Measurements from ENCODE around the gene KRTAP19-6. TPM values are rescaled to one million over a fixed set of nuclear protein-coding genes. Genes with fewer than 3 reads are reported as not detected.

Gene KRTAP19-6
- total RNA-seq, result not detected
- long read RNA-seq, donor 1, result 0 reads
- long read RNA-seq, donor 2, result 0 reads

GRCh38 chr21:30541764-30542163 lies at the start of gene KRTAP19-6:
TSS of gene KRTAP19-6 (minus strand) at chr21:30541864. CDS start at chr21:30541833, 31 bp downstream.
- Histone ChIP-seq H3K4me3 (no peak within 1 kb of the TSS), H3K4me1 (ENCODE audit: low read depth) (no peaks in the 10 kb centered on the region), H3K9me3 (peaks cover 45% of the 10 kb centered on the region), H3K36me3 (ENCODE audit: low read depth) (no peaks in the 10 kb centered on the region)
- no peak for ATAC-seq
- no peak for TF ChIP-seq CTCF (IDR thresholded peaks at IDR 0.05)
- intact Hi-C loops (cut with DNase I, micrococcal nuclease), result no loop called here
- no peak for DNase-seq

DNA sequence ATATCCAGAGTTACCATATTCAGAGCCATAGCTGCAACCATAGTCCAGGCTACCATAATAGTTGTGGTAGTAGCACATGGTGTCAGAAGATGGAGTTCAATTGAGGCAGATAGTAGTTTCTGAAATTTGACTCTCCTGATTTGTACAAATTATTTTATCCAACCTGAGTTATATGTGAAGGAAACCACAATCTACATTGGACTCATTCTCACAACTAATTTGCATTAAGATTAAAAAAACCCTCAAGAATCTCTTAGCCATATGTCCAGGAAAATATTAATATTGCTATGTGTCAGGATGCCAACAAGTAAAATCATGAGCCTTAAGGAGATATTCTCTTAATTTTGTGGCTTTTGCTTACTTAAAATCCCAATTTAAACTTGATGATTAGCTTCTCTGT lies 48.6 kb upstream of the KRTAP19-6 start, which contains the start of gene KRTAP22-2:
KRTAP22-2 (minus strand) TSS at position 101 of the 400 bp plus-strand sequence.
- ATAC-seq (no peak), DNase-seq (no peak)
- no peaks in the 10 kb centered on the region for H3K4me1 ChIP-seq (ENCODE audit: low read depth)
- H3K9me3 ChIP-seq, result peaks cover 44% of the 10 kb centered on the region
- H3K36me3 ChIP-seq (ENCODE audit: low read depth), result no peaks in the 10 kb centered on the region
- no peak within 1 kb of the TSS for H3K4me3 ChIP-seq
- TF ChIP-seq CTCF (IDR thresholded peaks at IDR 0.05), result no peak
- intact Hi-C loops (cut with DNase I, micrococcal nuclease), result no loop called here

- ATAC-seq (no peak), DNase-seq (no peak)
- no peak for TF ChIP-seq CTCF (IDR thresholded peaks at IDR 0.05)
- no peaks in the 10 kb centered on the region for H3K36me3 ChIP-seq (ENCODE audit: low read depth)
- H3K9me3 ChIP-seq, result peaks cover 42% of the 10 kb centered on the region
- H3K4me1 ChIP-seq (ENCODE audit: low read depth), result no peaks in the 10 kb centered on the region
- intact Hi-C loops (cut with DNase I, micrococcal nuclease), result no loop called here
- no peak overlapping the region for H3K4me3 ChIP-seq
Measured at GRCh38 chr21:30582870-30583269, 41.2 kb upstream of the KRTAP19-6 start.

- Histone ChIP-seq H3K4me3 (no peak overlapping the region), H3K36me3 (ENCODE audit: low read depth) (no peaks in the 10 kb centered on the region), H3K9me3 (peaks cover 50% of the 10 kb centered on the region), H3K4me1 (ENCODE audit: low read depth) (no peaks in the 10 kb centered on the region)
- no peak for ATAC-seq
- intact Hi-C loops (cut with DNase I, micrococcal nuclease), result no loop called here
- TF ChIP-seq CTCF (IDR thresholded peaks at IDR 0.05), result no peak
- DNase-seq, result no peak
Measured at GRCh38 chr21:30580132-30580531, 38.5 kb upstream of the KRTAP19-6 start.

DNA sequence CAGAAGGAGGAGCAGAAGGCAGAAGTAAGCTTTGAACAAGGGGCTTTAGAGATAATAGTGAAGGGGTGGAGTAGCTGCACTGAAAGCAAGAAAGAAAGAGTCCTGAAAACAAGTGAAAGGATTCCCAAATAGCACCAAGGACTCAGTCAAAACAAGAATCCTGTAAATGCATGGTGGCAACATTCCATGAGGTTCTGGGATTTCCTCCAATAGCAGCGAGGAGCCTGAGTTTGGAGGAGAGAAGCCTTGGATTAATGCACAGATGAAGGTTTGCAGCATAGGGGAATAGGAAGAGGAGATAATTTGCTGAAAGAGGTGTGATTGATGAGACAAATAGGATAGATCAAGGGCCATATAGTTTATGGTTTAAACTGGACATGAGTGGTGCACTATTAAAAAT lies 37.7 kb upstream of the KRTAP19-6 start:
- DNase-seq, result no peak
- Histone ChIP-seq H3K4me1 (ENCODE audit: low read depth) (no peaks in the 10 kb centered on the region), H3K4me3 (no peak overlapping the region), H3K9me3 (peaks cover 43% of the 10 kb centered on the region), H3K36me3 (ENCODE audit: low read depth) (no peaks in the 10 kb centered on the region)
- ATAC-seq, result no peak
- no peak for TF ChIP-seq CTCF (IDR thresholded peaks at IDR 0.05)
- intact Hi-C loops (cut with DNase I, micrococcal nuclease), result no loop called here

- DNase-seq, result no peak
- H3K4me1 ChIP-seq (ENCODE audit: low read depth), result no peaks in the 10 kb centered on the region
- intact Hi-C loops (cut with DNase I, micrococcal nuclease), result no loop called here
- no peak for ATAC-seq
- H3K4me3 ChIP-seq, result no peak overlapping the region
- peaks cover 44% of the 10 kb centered on the region for H3K9me3 ChIP-seq
- TF ChIP-seq CTCF (IDR thresholded peaks at IDR 0.05), result no peak
- H3K36me3 ChIP-seq (ENCODE audit: low read depth), result no peaks in the 10 kb centered on the region
Measured at GRCh38 chr21:30577766-30578165, 36.1 kb upstream of the KRTAP19-6 start.
